ENCODE data around the gene APOL4.
"Not testable (repeated sequence)": the region's sequence is repeated elsewhere in the genome, so short reads cannot be mapped to it uniquely, and the experiment has no call there.

The APOL4 gene

DNA sequence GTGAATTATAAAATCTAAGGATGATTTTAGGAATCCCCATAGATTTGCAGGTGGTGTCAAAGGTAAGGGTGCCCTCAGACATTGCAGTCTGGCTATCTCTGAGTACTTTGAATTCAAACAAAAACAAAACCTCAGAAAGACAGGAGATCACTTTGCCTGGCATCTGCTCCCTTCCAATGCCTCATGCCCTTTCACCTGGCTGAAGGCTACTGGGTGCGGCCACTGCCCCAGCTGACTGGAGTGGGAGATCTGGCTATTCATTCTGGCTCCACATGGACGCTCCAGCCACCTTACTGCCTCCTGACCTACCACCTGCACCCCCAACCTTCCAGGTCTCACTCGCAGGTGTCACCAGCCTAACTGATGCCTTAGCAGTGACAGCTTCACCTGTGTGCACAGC is 28.0 kb upstream of the APOL4 start:
- not testable (repeated sequence) for DNase-seq

- peak; percentile 18 for DNase-seq
Observed at GRCh38 chr22:36228944-36229343, 27.3 kb upstream of the APOL4 start.

- DNase-seq, result peak; percentile 13
Observed at GRCh38 chr22:36228369-36228768, 26.8 kb upstream of the APOL4 start.

GRCh38 chr22:36227806-36228205 is 26.2 kb upstream of the APOL4 start:
- peak; percentile 12 for DNase-seq

DNA sequence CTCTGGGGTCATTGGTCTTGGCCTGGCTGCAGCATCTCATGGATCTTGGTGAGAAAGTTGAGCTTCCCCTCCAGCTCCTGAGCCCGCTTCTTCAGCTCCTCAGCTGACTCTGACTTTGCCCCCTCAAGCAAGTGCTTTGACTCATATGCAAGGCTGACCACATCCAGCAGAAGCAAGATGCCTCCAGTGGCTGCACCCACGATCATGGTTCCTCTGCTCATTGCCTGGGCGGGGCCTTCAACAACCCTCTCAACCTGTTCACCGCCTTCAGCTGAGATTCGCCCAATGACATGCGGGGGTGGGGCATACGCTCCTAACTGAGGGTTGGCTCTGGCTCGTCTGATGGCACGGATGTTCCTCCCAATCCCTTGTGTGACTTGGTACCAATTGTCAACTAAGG is 25.8 kb upstream of the APOL4 start:
- peak; percentile 52 for DNase-seq

GRCh38 chr22:36226189-36226588 is 24.6 kb upstream of the APOL4 start:
- peak; percentile 20 for DNase-seq

GRCh38 chr22:36225333-36225922 is 23.8 kb upstream of the APOL4 start:
- peak; percentile 20 for DNase-seq

- DNase-seq, result peak; percentile 18
Observed at GRCh38 chr22:36224245-36224644, 22.6 kb upstream of the APOL4 start.

GRCh38 chr22:36223504-36223903 is 21.9 kb upstream of the APOL4 start:
- no peak for DNase-seq

GRCh38 chr22:36222887-36223450 is 21.4 kb upstream of the APOL4 start:
- no peak for DNase-seq

DNA sequence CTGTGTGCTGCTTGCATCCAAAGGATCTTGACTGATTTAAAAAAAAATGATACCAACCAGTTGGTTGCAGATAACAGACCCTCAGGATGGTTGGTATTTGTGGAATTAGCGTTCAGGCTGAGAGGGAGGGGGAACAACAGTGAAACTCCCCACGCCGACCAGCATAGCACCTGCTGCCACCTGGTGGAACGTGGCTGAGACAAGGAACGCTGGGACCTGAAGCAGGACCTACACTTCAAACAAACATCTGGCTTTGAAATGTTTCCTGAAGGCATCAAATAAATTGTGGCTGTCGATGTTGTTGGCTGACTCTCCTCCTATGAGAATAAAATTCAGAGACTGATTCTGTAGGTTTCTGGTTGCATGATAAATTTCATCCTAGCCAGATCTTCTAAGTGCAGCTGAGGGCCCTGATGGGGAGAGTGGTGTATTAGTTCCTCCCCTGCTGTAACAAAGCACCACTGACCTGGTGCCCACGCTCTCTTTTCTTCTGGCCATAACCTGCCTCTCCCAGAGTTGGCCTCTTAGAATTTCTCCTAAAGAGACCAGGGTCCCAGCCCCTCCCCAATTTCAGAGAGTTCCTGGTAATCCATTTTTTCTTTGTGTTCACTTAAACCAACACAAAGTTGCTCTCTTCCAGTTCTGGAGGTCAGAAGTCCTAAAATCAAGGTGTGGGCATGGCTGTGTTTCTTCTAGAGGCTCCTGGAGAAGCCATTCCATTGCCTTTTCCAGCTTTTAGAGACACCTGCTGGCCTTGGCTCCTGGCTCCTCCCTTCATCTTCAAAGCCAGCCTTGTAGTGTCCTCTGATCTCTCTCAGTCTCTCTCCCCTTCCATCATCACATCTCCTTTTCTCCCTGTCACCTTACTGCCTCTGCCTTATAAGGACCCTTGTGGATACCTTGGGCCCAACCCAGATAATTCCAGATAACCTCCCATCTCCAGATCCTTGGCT is 20.5 kb upstream of the APOL4 start:
- peak; percentile 74 for DNase-seq

GRCh38 chr22:36220451-36220921 is 18.9 kb upstream of the APOL4 start:
- DNase-seq, result no peak

- DNase-seq, result no peak
Observed at GRCh38 chr22:36218648-36219193, 17.1 kb upstream of the APOL4 start.

DNA sequence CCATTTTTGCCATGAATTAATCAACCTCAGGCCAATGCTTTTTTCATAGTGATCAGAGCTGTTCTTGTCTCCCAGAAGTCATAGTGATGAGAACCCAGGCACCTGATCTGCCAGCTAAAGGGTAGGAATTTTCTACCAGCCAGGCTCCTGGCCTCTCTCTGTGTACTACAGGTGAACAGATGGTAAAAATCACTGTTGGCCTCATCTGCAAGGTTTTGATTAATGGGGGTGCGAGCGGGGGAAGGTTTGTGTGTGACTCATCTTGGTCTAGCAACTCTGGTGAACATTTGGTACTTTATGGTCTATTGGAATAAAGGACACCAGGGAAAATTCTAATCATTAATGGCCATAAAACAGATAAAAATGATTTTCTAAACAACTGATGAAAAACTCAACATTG is 14.4 kb upstream of the APOL4 start:
- no peak for DNase-seq

- no peak for DNase-seq
Observed at GRCh38 chr22:36213586-36213985, 12.0 kb upstream of the APOL4 start.

- DNase-seq, result no peak
Observed at GRCh38 chr22:36212901-36213300, 11.3 kb upstream of the APOL4 start.

DNA sequence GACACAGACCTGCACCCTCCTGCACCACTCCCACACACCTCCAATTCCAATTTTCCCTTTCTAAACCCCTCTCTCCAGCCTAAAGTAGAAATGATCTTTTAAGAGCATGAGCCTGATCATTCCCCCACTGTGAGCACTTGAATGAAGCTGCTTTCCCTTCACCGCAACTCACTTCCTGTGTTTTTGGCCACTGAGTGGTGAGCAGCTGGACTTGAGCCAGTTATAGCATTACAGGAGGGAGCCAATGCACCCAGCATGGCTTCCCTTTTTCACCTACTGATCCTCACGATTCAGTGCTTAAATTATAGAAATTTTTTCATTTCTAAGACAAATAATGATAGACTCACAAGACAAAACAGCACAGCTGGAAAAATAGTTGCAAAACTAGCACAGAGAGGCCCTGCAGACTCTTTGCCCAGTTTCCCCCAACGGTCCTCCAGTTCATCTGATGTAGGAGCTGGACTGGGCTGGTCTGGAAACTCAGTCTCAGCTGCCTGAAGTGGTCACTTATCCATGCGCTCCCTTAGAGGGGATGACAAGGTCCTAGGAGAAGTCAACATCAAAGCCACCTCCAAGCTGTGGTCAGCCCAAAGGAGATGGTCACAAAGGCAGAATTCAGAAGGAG is 9.7 kb upstream of the APOL4 start:
- DNase-seq, result no peak

DNA sequence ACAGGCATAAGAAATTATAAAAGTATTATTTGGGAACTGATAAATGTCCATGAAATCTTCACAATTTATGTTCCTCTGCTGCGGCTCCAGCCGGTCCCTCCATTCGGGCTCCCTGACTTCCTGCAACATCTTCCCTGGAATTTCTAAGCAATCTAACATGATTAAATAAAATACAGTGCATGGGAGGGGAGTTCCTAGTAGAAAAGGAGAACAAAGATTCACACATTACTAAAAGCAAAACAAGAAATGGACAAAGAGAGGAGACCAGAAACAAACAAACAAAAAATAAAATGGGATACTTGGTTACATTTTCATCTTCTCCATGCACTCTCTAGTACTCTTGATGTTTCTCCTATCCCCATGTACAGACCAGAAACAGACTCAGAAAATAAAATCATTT is 8.6 kb upstream of the APOL4 start:
- no peak for DNase-seq

- DNase-seq, result not testable (repeated sequence)
Observed at GRCh38 chr22:36209488-36209908, 7.9 kb upstream of the APOL4 start.

DNA sequence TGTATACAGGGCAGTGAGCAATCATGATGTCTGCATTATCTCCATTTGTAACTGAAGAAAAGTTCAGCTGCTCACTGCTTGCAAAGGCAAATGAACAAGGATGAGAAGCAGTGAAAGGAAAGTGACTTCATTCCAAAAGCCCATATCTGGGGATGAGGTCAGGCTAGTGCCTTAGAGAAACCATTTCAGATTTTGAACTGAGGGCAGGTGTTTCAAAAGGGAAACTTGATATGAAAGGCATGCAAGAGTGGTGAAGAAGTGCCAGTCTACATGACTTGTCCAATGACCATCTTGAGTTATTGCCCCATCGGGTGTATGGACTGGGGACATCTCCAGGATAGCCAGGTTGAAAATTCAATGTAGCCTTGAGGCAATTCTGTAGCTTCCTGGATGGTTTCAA is 7.3 kb upstream of the APOL4 start:
- DNase-seq, result no peak

GRCh38 chr22:36208162-36208765 is 6.7 kb upstream of the APOL4 start:
- no peak for DNase-seq

GRCh38 chr22:36206255-36206654 is 4.6 kb upstream of the APOL4 start:
- DNase-seq, result no peak

- DNase-seq, result not testable (repeated sequence)
Observed at GRCh38 chr22:36205573-36205972, 4.0 kb upstream of the APOL4 start.
